Amniotic epithelial cell (primary cell): ENCODE data around the gene APOB.

Experiments
- DNase-seq: peaks from one replicate; pipeline ENCODE4 v3.0.0-alpha.2; 2010; ENCODE audit warnings: low read depth

APOB gene

GRCh38 chr2:20972792-20973565 is 70.9 kb downstream of the APOB start:
- no peak for DNase-seq

DNA sequence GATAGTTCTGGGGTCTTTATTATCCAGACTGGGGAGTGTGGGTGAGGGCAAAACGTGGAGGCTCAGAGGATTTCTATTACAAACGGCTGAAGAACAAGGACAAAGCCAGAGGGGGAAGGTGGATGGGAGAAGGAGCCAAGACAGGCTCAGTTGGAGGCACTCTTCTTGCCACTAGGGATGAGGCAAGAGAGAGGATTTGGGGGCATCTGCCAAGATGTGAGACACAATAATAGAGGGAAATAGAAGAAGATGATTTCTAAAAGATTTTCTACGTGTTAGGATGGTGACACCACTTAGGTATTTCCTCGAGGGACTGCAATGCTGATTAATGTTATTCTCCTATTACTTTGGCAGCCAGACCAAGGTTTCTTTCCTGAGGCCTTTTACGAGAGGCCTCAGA is 71.8 kb downstream of the APOB start:
- DNase-seq: no peak

GRCh38 chr2:20970068-20970467 is 73.8 kb downstream of the APOB start:
- DNase-seq: no peak

GRCh38 chr2:20966061-20966595 is 77.7 kb downstream of the APOB start:
- no peak for DNase-seq

DNA sequence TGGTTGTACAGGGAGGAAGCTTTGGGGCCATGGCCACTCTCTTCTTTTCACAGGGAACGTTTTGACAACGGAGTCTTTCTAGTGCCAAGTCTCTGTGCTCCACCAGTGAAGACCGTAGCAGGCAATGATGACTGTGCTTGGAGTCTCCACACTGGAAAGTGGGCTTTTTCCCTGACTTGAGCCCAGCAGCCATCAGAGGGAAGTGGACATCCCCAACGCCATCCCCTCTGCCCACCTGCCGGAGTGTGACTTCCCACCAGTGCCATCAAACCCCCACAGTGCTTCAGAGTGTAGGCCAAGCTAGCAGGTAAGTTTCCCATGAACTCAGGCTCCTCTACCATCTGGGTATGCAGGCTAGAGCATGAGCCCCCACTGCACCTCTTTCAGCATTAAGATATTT is 78.7 kb downstream of the APOB start:
- no peak for DNase-seq

DNA sequence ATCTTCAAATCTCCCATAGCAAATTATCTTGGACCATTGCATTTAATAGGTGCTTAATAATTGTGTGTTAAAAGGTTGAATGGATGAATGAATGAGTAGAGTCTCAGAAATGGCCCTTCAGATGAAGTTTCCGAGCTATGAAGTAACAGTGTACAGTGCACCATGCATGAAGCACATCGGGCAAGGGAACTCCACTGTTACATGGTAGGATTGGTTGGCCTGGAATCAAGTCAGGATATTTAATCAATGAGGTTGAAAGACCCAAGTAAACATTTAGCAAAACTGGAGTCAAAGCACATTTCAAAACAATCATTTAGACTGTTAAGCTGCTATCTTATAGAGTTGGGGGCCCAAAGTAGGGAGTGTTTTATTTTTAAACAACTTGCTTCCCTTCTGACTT is 80.0 kb downstream of the APOB start:
- no peak for DNase-seq

GRCh38 chr2:20962939-20963557 is 80.8 kb downstream of the APOB start:
- peak; percentile 40 for DNase-seq

- DNase-seq: peak; percentile 22
Observed at GRCh38 chr2:20961858-20962257, 82.0 kb downstream of the APOB start.

- no peak for DNase-seq
Observed at GRCh38 chr2:20960003-20960402, 83.9 kb downstream of the APOB start.

GRCh38 chr2:20959252-20959651 is 84.6 kb downstream of the APOB start:
- no peak for DNase-seq

DNA sequence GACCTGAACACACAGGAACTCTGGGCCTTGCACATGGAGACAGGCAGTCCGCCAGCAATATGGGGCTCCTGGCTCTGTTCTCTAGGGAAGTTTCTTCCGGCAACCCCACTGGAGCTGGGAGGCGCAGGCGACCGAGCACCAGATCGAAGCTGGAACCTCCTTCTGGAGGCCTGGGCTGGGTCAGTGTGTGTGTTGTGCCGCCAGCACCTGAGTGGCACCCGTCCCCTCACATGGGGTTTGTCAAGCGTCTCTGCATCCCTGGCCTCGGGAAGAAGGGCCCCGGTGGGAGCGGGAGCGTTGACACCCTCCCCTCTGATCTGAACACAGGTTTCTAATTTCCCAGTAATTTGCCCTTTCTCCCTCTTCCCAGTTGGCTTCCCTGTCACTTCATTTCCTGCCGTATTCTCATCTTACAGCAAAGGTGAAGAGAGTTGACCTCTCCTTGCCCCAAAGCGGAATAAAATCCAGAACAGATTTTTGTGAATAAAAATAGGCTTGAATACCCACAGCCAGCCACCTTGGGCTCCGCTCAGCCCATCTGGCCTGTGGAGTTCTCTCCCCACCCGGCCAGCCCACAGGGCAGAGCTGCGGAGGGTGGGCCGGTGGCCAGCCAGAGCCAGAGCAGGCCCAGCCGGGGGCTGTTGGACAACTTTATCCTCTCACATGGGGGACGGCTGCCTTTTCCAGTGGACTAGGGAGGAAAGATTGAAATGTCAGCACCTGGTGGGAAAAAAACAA is 85.9 kb downstream of the APOB start:
- no peak for DNase-seq

GRCh38 chr2:20955277-20956026 is 88.4 kb downstream of the APOB start:
- DNase-seq: no peak

- DNase-seq: no peak
Observed at GRCh38 chr2:20953146-20953824, 90.6 kb downstream of the APOB start.
